Panc1 (cell line): ENCODE data around the gene PPCDC. TPM values are rescaled to one million over a fixed set of nuclear protein-coding genes. Genes with fewer than 3 reads are reported as not detected.

ENCODE experiments used
- ATAC-seq: fragments of 200-7000 bp; cut with Tn5 transposase; 2 replicates; pipeline ENCODE4 v1.9.1; 2020; ENCODE audit warnings: mild to moderate bottlenecking, moderate library complexity
- BruUV-seq: library from RNA; stranded (reverse); fragments of 400-500 nt; replicated peaks from 2 replicates; lab custom pipeline; 2021; lab: Mats Ljungman, UMichigan
- CTCF ChIA-PET: fragments of 300-600 bp; sonication (Branson Sonifier 250); formaldehyde crosslinking; loops from one replicate; lab custom pipeline; 2022; ENCODE audit warnings: antibody characterized with exemption; lab: Charles Lee
- POLR2A ChIA-PET: fragments of 300-600 bp; sonication (Branson Sonifier 250); formaldehyde crosslinking; loops from one replicate; lab custom pipeline; 2022; ENCODE audit warnings: antibody characterized with exemption; lab: Charles Lee
- DNase-seq: peaks from one replicate; pipeline ENCODE4 v3.0.0-alpha.2; 2010; ENCODE audit warnings: low read depth, low spot score
- H3K27ac ChIP-seq: 2 replicates; pipeline ENCODE4 v1.5.1; 2011; ENCODE audit warnings: mild to moderate bottlenecking, low read length, inconsistent platforms
- H3K27me3 ChIP-seq: fragments of 200-500 bp; sonication (Bioruptor generic); 2 replicates; pipeline ENCODE4 v1.6.0; 2014; ENCODE audit warnings: low read length, inconsistent platforms; ENCODE audit not compliant: control insufficient read depth, insufficient read depth
- H3K36me3 ChIP-seq: fragments of 200-500 bp; sonication (Bioruptor generic); 2 replicates; pipeline ENCODE4 v1.5.1; 2014; ENCODE audit warnings: inconsistent platforms, mild to moderate bottlenecking, low read length, moderate library complexity; ENCODE audit not compliant: control insufficient read depth, insufficient read depth
- H3K4me1 ChIP-seq: 2 replicates; pipeline ENCODE4 v1.5.1; 2011; ENCODE audit warnings: inconsistent platforms, mild to moderate bottlenecking, low read length, moderate library complexity; ENCODE audit not compliant: control insufficient read depth, insufficient read depth
- H3K4me3 ChIP-seq, 2 experiments: 2 replicates each; pipeline ENCODE4 v1.5.1; 2011 to 2012; ENCODE audit warnings: low read depth in 2 of 2, low read length in 2 of 2, mild to moderate bottlenecking in 2 of 2, inconsistent platforms in 1 of 2, moderate library complexity in 1 of 2
- H3K9me3 ChIP-seq: fragments of 200-500 bp; sonication (Bioruptor generic); 2 replicates; pipeline ENCODE4 v1.5.1; 2014; ENCODE audit warnings: low read depth, mild to moderate bottlenecking, inconsistent platforms, low read length, moderate library complexity; ENCODE audit not compliant: control insufficient read depth, insufficient read depth
- CTCF ChIP-seq: fragments of 450-650 bp; IDR thresholded peaks from 2 replicates; pipeline ENCODE4 v1.5.1; 2017; ENCODE audit warnings: mild to moderate bottlenecking
- POLR2AphosphoS5 ChIP-seq: IDR thresholded peaks from 2 replicates; pipeline ENCODE4 v1.6.1; 2012; ENCODE audit warnings: mild to moderate bottlenecking, low read depth, low read length, moderate library complexity
- REST ChIP-seq, 2 experiments: IDR thresholded peaks; 2 replicates each; pipeline ENCODE4 v1.6.1; 2011 to 2012; ENCODE audit warnings: low read depth in 2 of 2, control low read depth in 1 of 2, low read length in 1 of 2, mild to moderate bottlenecking in 1 of 2, moderate library complexity in 1 of 2; ENCODE audit not compliant: insufficient read depth in 1 of 2
- SIN3A ChIP-seq: IDR thresholded peaks from 2 replicates; pipeline ENCODE4 v1.6.1; 2012; ENCODE audit warnings: low read depth, mild to moderate bottlenecking, low read length, moderate library complexity, borderline replicate concordance; ENCODE audit not compliant: insufficient read depth
- TCF7L2 ChIP-seq: IDR thresholded peaks from 2 replicates; pipeline ENCODE4 v1.6.1; 2011; ENCODE audit warnings: mild to moderate bottlenecking, low read depth, low read length, inconsistent platforms
- in situ Hi-C: cut with HindIII; loops from 2 replicates; pipeline ENCODE4 v1.10.0; 2016; ENCODE audit warnings: low sequenced_read_pairs, low pct_unique_long_range_greater_than_20kb
- intact Hi-C: fragments of 100-400 bp; cut with micrococcal nuclease; formaldehyde crosslinking; loops from one replicate; pipeline ENCODE4 v1.10.0; 2022; ENCODE audit not compliant: unreplicated experiment
- total RNA-seq: library from RNA; stranded (reverse); gene quantifications from one replicate; pipeline ENCODE4 v1.2.1, GENCODE V29; 2021; ENCODE audit not compliant: unreplicated experiment

PPCDC gene
- total RNA-seq, 1 experiment from 2014 or later, result 26.1 TPM

GRCh38 chr15:75033809-75034208, 10.4 kb downstream of the PPCDC start:
- Histone ChIP-seq H3K4me3 (no peak overlapping the region), H3K27ac (no peak overlapping the region), H3K36me3 (no peaks in the 10 kb centered on the region), H3K27me3 (no peaks in the 10 kb centered on the region), H3K9me3 (no peaks in the 10 kb centered on the region), H3K4me1 (peaks cover 10% of the 10 kb centered on the region)
- no TSS peak for BruUV-seq
- TF ChIP-seq CTCF (no peak), TCF7L2 (no peak), REST (IDR thresholded peaks at IDR 0.05; ENCODE audit: insufficient read depth in 1 of 2, low read depth in 2 of 2, low read length in 1 of 2) (no peak), SIN3A (no peak), POLR2AphosphoS5 (no peak)
- in situ Hi-C loops (no loop called here), intact Hi-C loops (loop anchor here (5.0 kb wide), 1 partner anchor 273 kb away; no protein-coding TSS in a partner anchor)
- DNase-seq, result no peak
- ChIA-PET POLR2A (interaction anchor here (0.6 kb wide), 1 partner anchor 52 kb away, joined by 11 read pairs; no protein-coding TSS in a partner anchor), CTCF (interaction anchor here (0.6 kb wide), 2 partner anchors 154 to 172 kb away, joined by 3 to 5 read pairs; no protein-coding TSS in a partner anchor)
- no peak for ATAC-seq

GRCh38 chr15:75034615-75035014, 11.2 kb downstream of the PPCDC start:
- intact Hi-C loops, result loop anchor here (5.0 kb wide), 1 partner anchor 273 kb away; no protein-coding TSS in a partner anchor
- H3K4me1 ChIP-seq, result peaks cover 3% of the 10 kb centered on the region; the same call in 1 of the 2 replicates
- ChIA-PET CTCF (no interaction called here), POLR2A (interaction anchor here (0.6 to 0.7 kb wide), 2 partner anchors 52 to 295 kb away, joined by 3 to 11 read pairs; no protein-coding TSS in a partner anchor)
- DNase-seq (no peak), ATAC-seq (no peak)
- no TSS peak for BruUV-seq
- no peak overlapping the region for H3K4me3 ChIP-seq
- H3K27me3 ChIP-seq, result no peaks in the 10 kb centered on the region
- in situ Hi-C loops, result no loop called here
- no peaks in the 10 kb centered on the region for H3K36me3 ChIP-seq
- no peaks in the 10 kb centered on the region for H3K9me3 ChIP-seq
- no peak overlapping the region for H3K27ac ChIP-seq
- TF ChIP-seq REST (IDR thresholded peaks at IDR 0.05; ENCODE audit: insufficient read depth in 1 of 2, low read depth in 2 of 2, low read length in 1 of 2), result no peak
- no peak for TF ChIP-seq POLR2AphosphoS5
- TF ChIP-seq TCF7L2, result no peak
- no peak for TF ChIP-seq SIN3A
- no peak for TF ChIP-seq CTCF
